Thoracic aorta (tissue), 2 donors: ENCODE results near the gene COL1A1. TPM values are rescaled to one million over a fixed set of nuclear protein-coding genes. Genes with fewer than 3 reads are reported as not detected.

Source experiments
- ATAC-seq: fragments of 150-250 bp; one replicate; pipeline ENCODE4 v1.8.0; 2017; ENCODE audit warnings: low read depth; ENCODE audit not compliant: insufficient number of reproducible peaks, low FRiP score
- DNase-seq: peaks from one replicate; pipeline ENCODE4 v3.0.0-alpha.2; 2020; ENCODE audit warnings: low spot score
- H3K27ac ChIP-seq, 2 donors: fragments of 200-600 bp; sonication (generic); 1 replicate in 1 of 2; 2 replicates in 1 of 2; pipeline ENCODE4 v1.5.1; 2016; ENCODE audit warnings: mild to moderate bottlenecking in 2 of 2, moderate library complexity in 2 of 2
- H3K27me3 ChIP-seq: fragments of 200-600 bp; sonication (generic); replicated peaks from 2 replicates; pipeline ENCODE4 v1.6.0; 2016; ENCODE audit warnings: mild to moderate bottlenecking; ENCODE audit not compliant: insufficient read depth
- H3K36me3 ChIP-seq: fragments of 200-600 bp; sonication (generic); one replicate; pipeline ENCODE4 v1.5.1; 2016
- H3K4me1 ChIP-seq, 2 donors: fragments of 200-600 bp; sonication (generic); 1 replicate in 1 of 2; 2 replicates in 1 of 2; pipeline versions ENCODE4 v1.5.1 to v1.6.0; 2016; ENCODE audit warnings: low read depth in 2 of 2, mild to moderate bottlenecking in 1 of 2; ENCODE audit not compliant: control insufficient read depth in 1 of 2
- H3K4me3 ChIP-seq: fragments of 200-600 bp; sonication (generic); 2 replicates; pipeline ENCODE4 v1.5.1; 2016; ENCODE audit warnings: mild to moderate bottlenecking
- H3K9me3 ChIP-seq: fragments of 200-600 bp; sonication (generic); 2 replicates; pipeline ENCODE4 v1.5.1; 2016
- CTCF ChIP-seq: fragments of 200-600 bp; sonication (generic); IDR thresholded peaks from one replicate; pipeline ENCODE4 v1.5.1; 2019; ENCODE audit warnings: antibody characterized with exemption
- total RNA-seq, 2 donors: library from RNA; depleted of rRNA; stranded (reverse); fragments of >200 nt; gene quantifications; one replicate each; pipeline versions ENCODE4 v1.1.0 to v1.2.3, GENCODE V29; 2016

COL1A1 gene
- total RNA-seq, 2 donors from 2014 or later = 261 to 270 TPM

DNA sequence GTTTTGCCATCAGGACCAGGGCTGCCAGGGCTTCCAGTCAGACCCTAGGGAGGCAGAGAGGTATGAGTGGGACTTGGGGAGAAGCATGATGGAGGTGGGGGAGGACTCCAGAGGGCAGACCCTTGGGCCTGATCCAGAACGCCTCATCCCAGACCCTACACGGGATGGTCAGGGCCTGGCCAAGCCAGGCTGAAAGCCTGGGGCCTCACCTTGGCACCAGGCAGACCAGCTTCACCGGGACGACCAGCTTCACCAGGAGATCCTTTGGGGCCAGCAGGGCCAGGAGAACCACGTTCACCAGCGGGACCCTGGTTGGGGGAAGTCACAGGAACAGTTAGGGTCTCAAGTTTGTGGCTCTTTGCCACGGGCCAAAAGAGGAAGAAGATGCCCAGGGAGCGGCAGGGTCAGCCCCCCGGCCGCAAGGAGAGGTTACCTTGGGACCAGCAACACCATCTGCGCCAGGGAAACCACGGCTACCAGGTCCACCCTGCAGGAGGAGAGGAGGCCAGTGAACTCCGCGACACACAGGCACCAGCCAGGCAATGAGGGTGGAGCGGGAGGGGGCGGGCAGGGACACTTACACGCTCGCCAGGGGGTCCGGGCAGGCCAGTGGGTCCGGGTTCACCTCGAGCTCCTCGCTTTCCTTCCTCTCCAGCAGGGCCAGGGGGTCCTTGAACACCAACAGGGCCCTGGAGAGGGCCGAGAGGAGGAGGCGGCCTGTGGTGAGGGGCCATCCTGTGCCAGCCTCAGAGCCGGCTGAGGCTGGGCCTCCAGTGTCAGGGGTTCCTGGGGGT is 7.1 kb downstream of the COL1A1 start:
- no peak for TF ChIP-seq CTCF
- no peak overlapping the region for H3K4me3 ChIP-seq
- peak overlapping the region; percentile 88 to 90 for H3K27ac ChIP-seq
- no peak for ATAC-seq
- H3K27me3 ChIP-seq = no peaks in the 10 kb centered on the region
- H3K9me3 ChIP-seq = no peaks in the 10 kb centered on the region
- H3K36me3 ChIP-seq = peaks cover 90% of the 10 kb centered on the region
- peaks cover 18 to 81% of the 10 kb centered on the region in 2 donors for H3K4me1 ChIP-seq
- no peak for DNase-seq

- Histone ChIP-seq H3K27ac (peak overlapping the region; percentile 86 to 88), H3K9me3 (no peaks in the 10 kb centered on the region), H3K27me3 (no peaks in the 10 kb centered on the region), H3K4me3 (no peak overlapping the region), H3K4me1 (peaks cover 11 to 81% of the 10 kb centered on the region in 2 donors), H3K36me3 (peaks cover 95% of the 10 kb centered on the region)
- no peak for ATAC-seq
- TF ChIP-seq CTCF = no peak
- no peak for DNase-seq
These were observed 8.7 kb downstream of the COL1A1 start for GRCh38 chr17:50192618-50193291.

DNA sequence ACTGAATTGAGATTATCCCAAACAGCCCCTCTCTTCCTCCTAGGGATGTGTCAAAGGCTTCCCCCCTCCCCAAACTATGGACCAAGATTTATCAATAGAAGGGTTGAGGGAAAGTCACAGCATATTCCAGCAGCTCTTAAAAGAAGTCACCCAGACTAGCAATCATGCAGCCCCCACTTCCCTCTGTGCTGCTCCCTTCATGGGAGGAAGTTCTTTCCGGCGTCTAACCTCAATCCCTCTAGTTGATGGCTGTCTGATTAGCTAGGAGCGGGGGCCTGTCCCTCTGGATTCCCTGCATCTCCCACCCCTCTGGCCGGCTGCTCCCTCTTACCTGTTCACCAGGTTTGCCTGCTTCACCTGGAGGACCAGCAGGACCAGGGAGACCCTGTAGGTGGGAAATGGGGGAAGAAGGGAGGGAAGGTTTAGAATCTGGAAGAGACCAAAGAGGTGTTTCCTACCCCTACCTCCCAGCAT is 9.2 kb downstream of the COL1A1 start:
- no peak for ATAC-seq
- peaks cover 90% of the 10 kb centered on the region for H3K36me3 ChIP-seq

GRCh38 chr17:50191359-50192143 is 9.9 kb downstream of the COL1A1 start:
- no peaks in the 10 kb centered on the region for H3K27me3 ChIP-seq
- H3K36me3 ChIP-seq = peaks cover 87% of the 10 kb centered on the region
- ATAC-seq = no peak
- no peak for DNase-seq
- no peak overlapping the region for H3K4me3 ChIP-seq
- no peak for TF ChIP-seq CTCF
- H3K4me1 ChIP-seq = peaks cover 2 to 81% of the 10 kb centered on the region in 2 donors
- H3K9me3 ChIP-seq = no peaks in the 10 kb centered on the region
- peak overlapping the region; percentile 86 to 88 for H3K27ac ChIP-seq

More for the DNA sequence above, 9.2 kb downstream of the COL1A1 start:
- Histone ChIP-seq H3K9me3 (no peaks in the 10 kb centered on the region), H3K4me3 (no peak overlapping the region), H3K27ac (peak overlapping the region; percentile 86 to 88), H3K4me1 (peaks cover 6 to 81% of the 10 kb centered on the region in 2 donors), H3K27me3 (no peaks in the 10 kb centered on the region)
- no peak for DNase-seq
- no peak for TF ChIP-seq CTCF
